Central memory CD8-positive, alpha-beta T cell (primary cell): ENCODE results near the gene NEGR1.

ENCODE experiments used
- ATAC-seq: fragments of 150-1000 bp; cut with Tn5 transposase; replicated peaks from 2 replicates; pipeline ENCODE4 v1.10.0; 2022; ENCODE audit warnings: mild to moderate bottlenecking, moderate FRiP score, moderate number of reproducible peaks; ENCODE audit not compliant: poor library complexity, severe bottlenecking; ENCODE audit errors: extremely low read depth
- DNase-seq, 2 donors: peaks; one replicate each; pipeline ENCODE4 v3.0.0; 2021; ENCODE audit warnings: low spot score in 2 of 2
- H3K27ac Mint-ChIP-seq: one replicate; pipeline ENCODE4 v1.8.0; 2022; ENCODE audit warnings: low read depth, mild to moderate bottlenecking, moderate library complexity, mixed read lengths
- H3K27me3 Mint-ChIP-seq: one replicate; pipeline ENCODE4 v1.8.0; 2022; ENCODE audit warnings: mixed read lengths
- H3K36me3 Mint-ChIP-seq: one replicate; pipeline ENCODE4 v1.8.0; 2022; ENCODE audit warnings: mild to moderate bottlenecking, moderate library complexity, mixed read lengths; ENCODE audit not compliant: insufficient read depth
- H3K4me1 Mint-ChIP-seq: one replicate; pipeline ENCODE4 v1.8.0; 2022; ENCODE audit warnings: mixed read lengths
- H3K4me3 Mint-ChIP-seq: one replicate; pipeline ENCODE4 v1.8.0; 2022; ENCODE audit warnings: mild to moderate bottlenecking, moderate library complexity, mixed read lengths
- H3K9me3 Mint-ChIP-seq: one replicate; pipeline ENCODE4 v1.8.0; 2022; ENCODE audit warnings: mixed read lengths

The NEGR1 gene

GRCh38 chr1:72282271-72283021 is at the start of gene NEGR1:
Gene NEGR1, minus strand, starts transcription at chr1:72282539.
- Mint-ChIP-seq H3K4me3 (no peak within 1 kb of the TSS), H3K4me1 (peaks cover 7% of the 10 kb centered on the region), H3K27me3 (peaks cover 17% of the 10 kb centered on the region), H3K9me3 (peaks cover 6% of the 10 kb centered on the region), H3K36me3 (peaks cover 3% of the 10 kb centered on the region), H3K27ac (no peak within 1 kb of the TSS)
- no peak for DNase-seq
- ATAC-seq: peak; percentile 71

- DNase-seq (no peak), ATAC-seq (no peak)
- Mint-ChIP-seq H3K27me3 (no peaks in the 10 kb centered on the region), H3K36me3 (peaks cover 3% of the 10 kb centered on the region), H3K4me3 (no peak overlapping the region), H3K4me1 (no peaks in the 10 kb centered on the region), H3K27ac (no peak overlapping the region), H3K9me3 (peaks cover 4% of the 10 kb centered on the region)
Observed at GRCh38 chr1:72326494-72326893, 44.2 kb upstream of the NEGR1 start.

GRCh38 chr1:72324451-72324850 is 42.1 kb upstream of the NEGR1 start:
- Mint-ChIP-seq H3K27ac (no peak overlapping the region), H3K9me3 (peaks cover 4% of the 10 kb centered on the region)

GRCh38 chr1:72322910-72323309 is 40.6 kb upstream of the NEGR1 start:
- Mint-ChIP-seq H3K4me3 (no peak overlapping the region), H3K36me3 (peaks cover 3% of the 10 kb centered on the region), H3K27ac (no peak overlapping the region), H3K4me1 (no peaks in the 10 kb centered on the region), H3K9me3 (peaks cover 4% of the 10 kb centered on the region), H3K27me3 (no peaks in the 10 kb centered on the region)
- DNase-seq (no peak), ATAC-seq (no peak)

More at GRCh38 chr1:72324451-72324850, 42.1 kb upstream of the NEGR1 start:
- ATAC-seq (no peak), DNase-seq (no peak)
- Mint-ChIP-seq H3K4me3 (no peak overlapping the region), H3K27me3 (no peaks in the 10 kb centered on the region), H3K36me3 (peaks cover 3% of the 10 kb centered on the region), H3K4me1 (no peaks in the 10 kb centered on the region)

- no peaks in the 10 kb centered on the region for H3K4me1 Mint-ChIP-seq
- no peaks in the 10 kb centered on the region for H3K27me3 Mint-ChIP-seq
- no peak overlapping the region for H3K4me3 Mint-ChIP-seq
- no peak for ATAC-seq
- H3K27ac Mint-ChIP-seq: no peak overlapping the region
- no peak for DNase-seq
- H3K9me3 Mint-ChIP-seq: no peaks in the 10 kb centered on the region
- no peaks in the 10 kb centered on the region for H3K36me3 Mint-ChIP-seq
Observed at GRCh38 chr1:72296501-72296900, 14.2 kb upstream of the NEGR1 start.

GRCh38 chr1:72288886-72289285 is 6.5 kb upstream of the NEGR1 start:
- Mint-ChIP-seq H3K27ac (no peak overlapping the region), H3K36me3 (no peaks in the 10 kb centered on the region), H3K9me3 (no peaks in the 10 kb centered on the region), H3K4me1 (no peaks in the 10 kb centered on the region), H3K27me3 (no peaks in the 10 kb centered on the region), H3K4me3 (no peak overlapping the region)
- DNase-seq: no peak
- no peak for ATAC-seq

- peaks cover 2% of the 10 kb centered on the region for H3K36me3 Mint-ChIP-seq
- no peak for ATAC-seq
- no peak for DNase-seq
- peaks cover 1% of the 10 kb centered on the region for H3K4me1 Mint-ChIP-seq
- H3K27ac Mint-ChIP-seq: no peak overlapping the region
- H3K4me3 Mint-ChIP-seq: no peak overlapping the region
- H3K27me3 Mint-ChIP-seq: peaks cover 7% of the 10 kb centered on the region
- H3K9me3 Mint-ChIP-seq: no peaks in the 10 kb centered on the region
Observed at GRCh38 chr1:72286401-72286800, 4.1 kb upstream of the NEGR1 start.

- H3K4me1 Mint-ChIP-seq: peaks cover 7% of the 10 kb centered on the region
- DNase-seq: no peak
- no peak overlapping the region for H3K4me3 Mint-ChIP-seq
- H3K9me3 Mint-ChIP-seq: peaks cover 6% of the 10 kb centered on the region
- ATAC-seq: no peak
- H3K27ac Mint-ChIP-seq: no peak overlapping the region
- H3K36me3 Mint-ChIP-seq: peaks cover 3% of the 10 kb centered on the region
- peaks cover 17% of the 10 kb centered on the region for H3K27me3 Mint-ChIP-seq
Observed at GRCh38 chr1:72285074-72285425, 2.7 kb upstream of the NEGR1 start.

GRCh38 chr1:72284348-72285073 is 2.2 kb upstream of the NEGR1 start:
- Mint-ChIP-seq H3K9me3 (peaks cover 6% of the 10 kb centered on the region), H3K27ac (no peak overlapping the region), H3K27me3 (peaks cover 17% of the 10 kb centered on the region), H3K4me3 (no peak overlapping the region), H3K36me3 (peaks cover 3% of the 10 kb centered on the region), H3K4me1 (peaks cover 7% of the 10 kb centered on the region)
- peak; percentile 3 for ATAC-seq
- DNase-seq: no peak

- Mint-ChIP-seq H3K27ac (no peak overlapping the region), H3K27me3 (peaks cover 17% of the 10 kb centered on the region), H3K4me3 (no peak overlapping the region), H3K9me3 (peaks cover 6% of the 10 kb centered on the region), H3K4me1 (peaks cover 7% of the 10 kb centered on the region), H3K36me3 (peaks cover 3% of the 10 kb centered on the region)
- DNase-seq (no peak), ATAC-seq (no peak)
Observed at GRCh38 chr1:72284084-72284347, 1.7 kb upstream of the NEGR1 start.

GRCh38 chr1:72283307-72284083 is 1.2 kb upstream of the NEGR1 start:
- peaks cover 3% of the 10 kb centered on the region for H3K36me3 Mint-ChIP-seq
- peaks cover 6% of the 10 kb centered on the region for H3K9me3 Mint-ChIP-seq
- no peak for DNase-seq
- H3K27me3 Mint-ChIP-seq: peaks cover 17% of the 10 kb centered on the region
- no peak for ATAC-seq
- no peak overlapping the region for H3K4me3 Mint-ChIP-seq
- H3K4me1 Mint-ChIP-seq: peaks cover 7% of the 10 kb centered on the region
- no peak overlapping the region for H3K27ac Mint-ChIP-seq

GRCh38 chr1:72283022-72283306 is 625 bp upstream of the NEGR1 start:
- Mint-ChIP-seq H3K4me1 (peaks cover 7% of the 10 kb centered on the region), H3K4me3 (no peak overlapping the region), H3K27ac (no peak overlapping the region), H3K9me3 (peaks cover 6% of the 10 kb centered on the region), H3K27me3 (peaks cover 17% of the 10 kb centered on the region), H3K36me3 (peaks cover 3% of the 10 kb centered on the region)
- no peak for DNase-seq
- peak; percentile 12 for ATAC-seq
